HepG2 (cell line): Measurements from ENCODE around the gene PVALB. TPM values are rescaled to one million over a fixed set of nuclear protein-coding genes. Genes with fewer than 3 reads are reported as not detected.

ENCODE experiments used
- DR1 ChIP-seq: sonication (generic); formaldehyde crosslinking; IDR thresholded peaks from 2 replicates; pipeline ENCODE4 v1.8.0; 2021; ENCODE audit warnings: mild to moderate bottlenecking, missing genetic modification reagents, inconsistent platforms
- ETV5 ChIP-seq: IDR thresholded peaks from 2 replicates; pipeline ENCODE4 v1.6.1; 2018; ENCODE audit warnings: missing biosample characterization, missing genetic modification reagents, inconsistent platforms, borderline replicate concordance
- FOXK1 ChIP-seq: sonication (generic); formaldehyde crosslinking; IDR thresholded peaks from 2 replicates; pipeline ENCODE4 v1.4.0; 2020; ENCODE audit warnings: low read depth, missing genetic modification reagents, borderline replicate concordance
- FOXK2 ChIP-seq: fragments of 450-650 bp; IDR thresholded peaks from 2 replicates; pipeline ENCODE4 v1.6.1; 2016
- FOXO1 ChIP-seq: sonication (generic); formaldehyde crosslinking; IDR thresholded peaks from 2 replicates; pipeline ENCODE4 v1.4.0; 2020; ENCODE audit warnings: missing genetic modification reagents
- GABPB1 ChIP-seq: IDR thresholded peaks from 2 replicates; pipeline ENCODE4 v1.6.1; 2016; ENCODE audit warnings: mild to moderate bottlenecking, missing genetic modification reagents, moderate library complexity, missing compliant biosample characterization
- HOXA7 ChIP-seq: sonication (generic); formaldehyde crosslinking; IDR thresholded peaks from 2 replicates; pipeline ENCODE4 v1.8.1; 2022; ENCODE audit warnings: mild to moderate bottlenecking, missing genetic modification reagents, moderate library complexity
- JARID2 ChIP-seq: sonication (generic); formaldehyde crosslinking; IDR thresholded peaks from 2 replicates; pipeline ENCODE4 v1.8.1; 2023; ENCODE audit warnings: missing genetic modification reagents, inconsistent platforms; ENCODE audit not compliant: insufficient replicate concordance
- KDM3A ChIP-seq: IDR thresholded peaks from 2 replicates; pipeline ENCODE4 v1.6.1; 2018; ENCODE audit warnings: low read depth, missing compliant biosample characterization
- REPIN1 ChIP-seq: sonication (generic); formaldehyde crosslinking; IDR thresholded peaks from 2 replicates; pipeline ENCODE4 v1.8.0; 2022; ENCODE audit warnings: missing genetic modification reagents, low read depth, mild to moderate bottlenecking, borderline replicate concordance
- SNAI1 ChIP-seq: sonication (generic); formaldehyde crosslinking; IDR thresholded peaks from 2 replicates; pipeline ENCODE4 v1.5.0; 2020; ENCODE audit warnings: mild to moderate bottlenecking, missing genetic modification reagents, borderline replicate concordance
- SSRP1 ChIP-seq: IDR thresholded peaks from 2 replicates; pipeline ENCODE4 v1.6.1; 2016; ENCODE audit warnings: control low read depth
- STAG1 ChIP-seq: sonication (generic); formaldehyde crosslinking; IDR thresholded peaks from 2 replicates; pipeline ENCODE4 v1.4.0; 2020; ENCODE audit warnings: missing genetic modification reagents
- YEATS2 ChIP-seq: sonication (generic); formaldehyde crosslinking; IDR thresholded peaks from 2 replicates; pipeline ENCODE4 v1.4.0; 2020; ENCODE audit warnings: missing genetic modification reagents, borderline replicate concordance
- ZKSCAN8 ChIP-seq: IDR thresholded peaks from 2 replicates; pipeline ENCODE4 v1.6.1; 2016; ENCODE audit warnings: borderline replicate concordance, missing genetic modification reagents, missing compliant biosample characterization
- ZNF101 ChIP-seq: sonication (generic); formaldehyde crosslinking; IDR thresholded peaks from 2 replicates; pipeline ENCODE4 v1.4.0; 2020; ENCODE audit warnings: mild to moderate bottlenecking, low read depth, missing genetic modification reagents, borderline replicate concordance
- ZNF205 ChIP-seq: IDR thresholded peaks from 2 replicates; pipeline ENCODE4 v1.6.1; 2018; ENCODE audit warnings: missing biosample characterization, missing genetic modification reagents
- ZNF282 ChIP-seq: fragments of 450-650 bp; IDR thresholded peaks from 2 replicates; pipeline ENCODE4 v1.6.1; 2018; ENCODE audit not compliant: partially characterized antibody
- ZNF33B ChIP-seq: sonication (generic); formaldehyde crosslinking; IDR thresholded peaks from 2 replicates; pipeline ENCODE4 v1.5.1; 2020; ENCODE audit warnings: mild to moderate bottlenecking, missing genetic modification reagents
- ZNF709 ChIP-seq: sonication (generic); formaldehyde crosslinking; IDR thresholded peaks from 2 replicates; pipeline ENCODE4 v1.5.0; 2020; ENCODE audit warnings: mild to moderate bottlenecking, missing genetic modification reagents
- ZNF768 ChIP-seq: sonication (generic); formaldehyde crosslinking; IDR thresholded peaks from 2 replicates; pipeline ENCODE4 v1.4.0; 2020; ENCODE audit warnings: missing genetic modification reagents
- polyA plus RNA-seq, 8 experiments: library from polyadenylated mRNA; depleted of rRNA in 3 of 8; stranded (reverse) in 7 of 8; unstranded in 1 of 8; fragments of >200 nt; fragmentation: Illumina TruSeq in 4 of 8; extraction: Trizol in 4 of 8; gene quantifications; 2 replicates each; pipeline versions ENCODE4 v1.2.1 to v1.2.3, GENCODE V29; 2011 to 2016; ENCODE audit warnings: low read depth in 4 of 8, missing spikeins in 1 of 8, mixed read lengths in 1 of 8; ENCODE audit not compliant: insufficient read depth in 1 of 8
- total RNA-seq, 5 experiments: library from RNA; depleted of rRNA; stranded (reverse); fragments of >200 nt; fragmentation: Illumina TruSeq; extraction: Trizol; gene quantifications; 2 replicates each; pipeline ENCODE4 v1.2.3, GENCODE V29; 2016; ENCODE audit warnings: low read depth in 1 of 5
- TF ChIP-seq, protein P1 (sequence below): sonication (generic); formaldehyde crosslinking; conservative IDR thresholded peaks from 2 replicates; pipeline ENCODE4 v1.8.0; 2022; ENCODE audit warnings: mild to moderate bottlenecking, moderate library complexity, missing genetic modification reagents
- TF ChIP-seq, protein P2 (sequence below): sonication (generic); formaldehyde crosslinking; IDR thresholded peaks from 2 replicates; pipeline ENCODE4 v1.5.1; 2020; ENCODE audit warnings: mild to moderate bottlenecking, moderate library complexity, missing genetic modification reagents
- TF ChIP-seq, protein P3 (sequence below), 2 experiments: sonication (generic) in 1 of 2; formaldehyde crosslinking in 1 of 2; IDR thresholded peaks; 2 replicates each; pipeline versions ENCODE4 v1.4.0 to v1.6.1; 2018 to 2020; ENCODE audit warnings: missing genetic modification reagents in 2 of 2, borderline replicate concordance in 1 of 2, low read depth in 1 of 2, mild to moderate bottlenecking in 1 of 2, missing biosample characterization in 1 of 2

Gene PVALB
- total and polyA plus RNA-seq, 2 of the 13 experiments (the other 11 are each of a cell fraction or from before 2014, with no cell fraction given), result not detected

- TF ChIP-seq ZNF282 (no peak), STAG1 (CRISPR knock-in tag) (peak; percentile 68), ZNF768 (peak; percentile 61; the same call in 1 of the 2 replicates), KDM3A (CRISPR knock-in tag) (0 out of 2 replicates have a peak, but pooled peaks have one; percentile 44), SSRP1 (CRISPR knock-in tag) (no peak), ZNF205 (no peak), YEATS2 (CRISPR knock-in tag) (peak; percentile 52; the same call in 1 of the 2 replicates), ETV5 (CRISPR knock-in tag) (no peak), FOXO1 (CRISPR knock-in tag) (peak; percentile 44; the same call in 1 of the 2 replicates), JARID2 (CRISPR knock-in tag) (peak; percentile 33), GABPB1 (CRISPR knock-in tag) (peak; percentile 63), DR1 (CRISPR knock-in tag) (no peak), SNAI1 (CRISPR knock-in tag) (no peak), ZKSCAN8 (0 out of 2 replicates have a peak, but pooled peaks have one; percentile 18), ZNF33B (CRISPR knock-in tag) (no peak), HOXA7 (no peak), REPIN1 (CRISPR knock-in tag) (peak; percentile 84), FOXK2 (no peak), ZNF101 (CRISPR knock-in tag) (no peak), ZNF709 (CRISPR knock-in tag) (no peak), FOXK1 (CRISPR knock-in tag) (peak; percentile 57; the same call in 1 of the 2 replicates)
- TF ChIP-seq, protein P1, sequence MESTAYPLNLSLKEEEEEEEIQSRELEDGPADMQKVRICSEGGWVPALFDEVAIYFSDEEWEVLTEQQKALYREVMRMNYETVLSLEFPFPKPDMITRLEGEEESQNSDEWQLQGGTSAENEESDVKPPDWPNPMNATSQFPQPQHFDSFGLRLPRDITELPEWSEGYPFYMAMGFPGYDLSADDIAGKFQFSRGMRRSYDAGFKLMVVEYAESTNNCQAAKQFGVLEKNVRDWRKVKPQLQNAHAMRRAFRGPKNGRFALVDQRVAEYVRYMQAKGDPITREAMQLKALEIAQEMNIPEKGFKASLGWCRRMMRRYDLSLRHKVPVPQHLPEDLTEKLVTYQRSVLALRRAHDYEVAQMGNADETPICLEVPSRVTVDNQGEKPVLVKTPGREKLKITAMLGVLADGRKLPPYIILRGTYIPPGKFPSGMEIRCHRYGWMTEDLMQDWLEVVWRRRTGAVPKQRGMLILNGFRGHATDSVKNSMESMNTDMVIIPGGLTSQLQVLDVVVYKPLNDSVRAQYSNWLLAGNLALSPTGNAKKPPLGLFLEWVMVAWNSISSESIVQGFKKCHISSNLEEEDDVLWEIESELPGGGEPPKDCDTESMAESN (CRISPR knock-in tag), result peak; percentile 53; the same call in 1 of the 2 replicates
- TF ChIP-seq, protein P2, sequence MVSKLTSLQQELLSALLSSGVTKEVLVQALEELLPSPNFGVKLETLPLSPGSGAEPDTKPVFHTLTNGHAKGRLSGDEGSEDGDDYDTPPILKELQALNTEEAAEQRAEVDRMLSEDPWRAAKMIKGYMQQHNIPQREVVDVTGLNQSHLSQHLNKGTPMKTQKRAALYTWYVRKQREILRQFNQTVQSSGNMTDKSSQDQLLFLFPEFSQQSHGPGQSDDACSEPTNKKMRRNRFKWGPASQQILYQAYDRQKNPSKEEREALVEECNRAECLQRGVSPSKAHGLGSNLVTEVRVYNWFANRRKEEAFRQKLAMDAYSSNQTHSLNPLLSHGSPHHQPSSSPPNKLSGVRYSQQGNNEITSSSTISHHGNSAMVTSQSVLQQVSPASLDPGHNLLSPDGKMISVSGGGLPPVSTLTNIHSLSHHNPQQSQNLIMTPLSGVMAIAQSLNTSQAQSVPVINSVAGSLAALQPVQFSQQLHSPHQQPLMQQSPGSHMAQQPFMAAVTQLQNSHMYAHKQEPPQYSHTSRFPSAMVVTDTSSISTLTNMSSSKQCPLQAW (CRISPR knock-in tag), result 0 out of 2 replicates have a peak, but pooled peaks have one; percentile 11
- TF ChIP-seq, protein P3, sequence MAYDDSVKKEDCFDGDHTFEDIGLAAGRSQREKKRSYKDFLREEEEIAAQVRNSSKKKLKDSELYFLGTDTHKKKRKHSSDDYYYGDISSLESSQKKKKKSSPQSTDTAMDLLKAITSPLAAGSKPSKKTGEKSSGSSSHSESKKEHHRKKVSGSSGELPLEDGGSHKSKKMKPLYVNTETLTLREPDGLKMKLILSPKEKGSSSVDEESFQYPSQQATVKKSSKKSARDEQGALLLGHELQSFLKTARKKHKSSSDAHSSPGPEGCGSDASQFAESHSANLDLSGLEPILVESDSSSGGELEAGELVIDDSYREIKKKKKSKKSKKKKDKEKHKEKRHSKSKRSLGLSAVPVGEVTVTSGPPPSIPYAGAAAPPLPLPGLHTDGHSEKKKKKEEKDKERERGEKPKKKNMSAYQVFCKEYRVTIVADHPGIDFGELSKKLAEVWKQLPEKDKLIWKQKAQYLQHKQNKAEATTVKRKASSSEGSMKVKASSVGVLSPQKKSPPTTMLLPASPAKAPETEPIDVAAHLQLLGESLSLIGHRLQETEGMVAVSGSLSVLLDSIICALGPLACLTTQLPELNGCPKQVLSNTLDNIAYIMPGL (CRISPR knock-in tag; IDR thresholded peaks at IDR 0.05; ENCODE audit: borderline replicate concordance in 1 of 2, low read depth in 1 of 2), result peak; percentile 90 to 94
These were observed 39.4 kb upstream of the PVALB start (continued) for GRCh38 chr22:36856121-36856791.
